ENCODE measurements around the gene TRMT5. TPM values are rescaled to one million over a fixed set of nuclear protein-coding genes. Genes with fewer than 3 reads are reported as not detected.

Gene TRMT5
- total and polyA plus RNA-seq, 2 donors (not counting 1 experiment from before 2014, with no cell fraction given): 8.0 to 18.3 TPM

- Histone ChIP-seq H2AFZ (ENCODE audit: low read length) (no peak overlapping the region), H3K27ac (ENCODE audit: insufficient read depth, low read length) (no peak overlapping the region), H3K36me3 (ENCODE audit: control insufficient read depth, insufficient read depth, low read length) (peaks cover 15% of the 10 kb centered on the region), H3K27me3 (ENCODE audit: control insufficient read depth, insufficient read depth, low read length) (no peaks in the 10 kb centered on the region), H3K4me1 (ENCODE audit: control insufficient read depth, extremely low read depth, insufficient read depth, low read length) (peaks cover 3% of the 10 kb centered on the region), H3K9me3 (ENCODE audit: control insufficient read depth, insufficient read depth, low read depth, low read length) (no peaks in the 10 kb centered on the region), H3K9ac (ENCODE audit: insufficient read depth, low read length) (no peak overlapping the region), H3K4me2 (ENCODE audit: extremely low read depth, insufficient read depth, low read length) (no peak overlapping the region), H4K20me1 (ENCODE audit: control insufficient read depth, extremely low read depth, insufficient read depth, low read length) (no peaks in the 10 kb centered on the region), H3K79me2 (ENCODE audit: control insufficient read depth, insufficient read depth, low read length) (peaks cover 16% of the 10 kb centered on the region), H3K4me3 (replicated peaks in 1 of 4; ENCODE audit: control extremely low read depth in 1 of 4, insufficient read depth in 1 of 4, low read depth in 3 of 4, low read length in 4 of 4) (no peak overlapping the region)
- TF ChIP-seq EZH2 (IDR thresholded peaks at IDR 0.05; ENCODE audit: low read length, missing control alignments): no peak
- TF ChIP-seq CTCF (conservative IDR thresholded peaks at IDR 0.05 in 1 of 2, IDR thresholded peaks at IDR 0.05 in 1 of 2; ENCODE audit: low read depth in 1 of 2, low read length in 2 of 2): no peak
- no peak for DNase-seq (ENCODE audit: low read depth in 2 of 2)
Measured at GRCh38 chr14:60986500-60986899, 5.6 kb upstream of the TRMT5 start.

GRCh38 chr14:60984196-60984595, 3.3 kb upstream of the TRMT5 start:
- Histone ChIP-seq H3K4me1 (ENCODE audit: control insufficient read depth, extremely low read depth, insufficient read depth, low read length) (peaks cover 3% of the 10 kb centered on the region), H3K79me2 (ENCODE audit: control insufficient read depth, insufficient read depth, low read length) (peaks cover 28% of the 10 kb centered on the region), H3K9ac (ENCODE audit: insufficient read depth, low read length) (no peak overlapping the region), H2AFZ (ENCODE audit: low read length) (no peak overlapping the region), H3K4me3 (replicated peaks in 1 of 4; ENCODE audit: control extremely low read depth in 1 of 4, insufficient read depth in 1 of 4, low read depth in 3 of 4, low read length in 4 of 4) (peak overlapping the region in 2 of 4 experiments; percentile 32 to 87), H3K27me3 (ENCODE audit: control insufficient read depth, insufficient read depth, low read length) (no peaks in the 10 kb centered on the region), H3K27ac (ENCODE audit: insufficient read depth, low read length) (no peak overlapping the region), H3K36me3 (ENCODE audit: control insufficient read depth, insufficient read depth, low read length) (peaks cover 7% of the 10 kb centered on the region), H3K4me2 (ENCODE audit: extremely low read depth, insufficient read depth, low read length) (no peak overlapping the region), H3K9me3 (ENCODE audit: control insufficient read depth, insufficient read depth, low read depth, low read length) (no peaks in the 10 kb centered on the region), H4K20me1 (ENCODE audit: control insufficient read depth, extremely low read depth, insufficient read depth, low read length) (no peaks in the 10 kb centered on the region)
- no peak for DNase-seq (ENCODE audit: low read depth in 2 of 2)
- TF ChIP-seq EZH2 (IDR thresholded peaks at IDR 0.05; ENCODE audit: low read length, missing control alignments) (no peak), CTCF (conservative IDR thresholded peaks at IDR 0.05 in 1 of 2, IDR thresholded peaks at IDR 0.05 in 1 of 2; ENCODE audit: low read depth in 1 of 2, low read length in 2 of 2) (no peak)

DNA sequence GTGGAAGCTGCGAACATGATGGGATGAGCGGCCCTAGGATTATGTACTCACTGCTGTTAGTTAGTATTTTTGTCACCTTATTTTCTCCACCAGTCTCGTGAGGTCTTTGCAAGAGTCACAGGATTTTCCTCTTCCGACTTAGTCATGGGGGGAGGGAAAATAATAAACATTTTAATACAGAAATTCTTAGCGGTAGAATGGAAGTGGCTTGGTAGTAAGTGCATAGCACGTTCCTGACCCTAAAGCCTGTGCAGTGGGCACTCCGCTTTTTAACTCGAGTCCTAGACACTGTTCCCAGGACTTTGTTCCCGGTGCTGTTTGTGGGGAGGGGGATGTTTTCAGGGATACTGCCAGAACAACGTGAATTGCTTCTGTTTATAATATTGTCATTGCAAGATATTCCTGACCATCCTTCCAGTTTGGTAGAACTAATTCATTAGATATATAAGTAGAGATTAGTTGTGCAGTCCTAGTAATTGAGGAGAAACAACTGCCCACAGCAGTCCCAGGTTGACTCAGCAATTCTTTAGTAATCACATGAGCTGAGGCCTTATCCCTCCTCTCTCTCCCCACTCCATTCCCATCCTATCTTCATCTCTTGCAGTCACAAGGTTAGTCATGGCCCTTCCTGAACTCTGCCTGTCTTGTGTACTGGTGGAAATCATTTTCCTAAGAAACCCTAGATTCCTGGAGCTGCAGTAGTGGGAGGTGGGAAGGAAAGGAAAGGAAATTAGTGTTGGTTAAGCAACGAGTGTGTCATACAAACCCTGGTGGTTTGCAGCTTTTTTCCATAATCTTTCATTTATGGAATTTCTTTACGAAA, 965 bp upstream of the TRMT5 start:
- Histone ChIP-seq H4K20me1 (ENCODE audit: control insufficient read depth, extremely low read depth, insufficient read depth, low read length) (no peaks in the 10 kb centered on the region), H3K27ac (ENCODE audit: insufficient read depth, low read length) (peak overlapping the region; percentile 95), H3K36me3 (ENCODE audit: control insufficient read depth, insufficient read depth, low read length) (peaks cover 3% of the 10 kb centered on the region), H3K27me3 (ENCODE audit: control insufficient read depth, insufficient read depth, low read length) (no peaks in the 10 kb centered on the region), H3K4me3 (replicated peaks in 1 of 4; ENCODE audit: control extremely low read depth in 1 of 4, insufficient read depth in 1 of 4, low read depth in 3 of 4, low read length in 4 of 4) (peak overlapping the region; percentile 58 to 98 (median 84)), H3K4me2 (ENCODE audit: extremely low read depth, insufficient read depth, low read length) (peak overlapping the region; percentile 97), H3K9ac (ENCODE audit: insufficient read depth, low read length) (peak overlapping the region; percentile 89), H3K9me3 (ENCODE audit: control insufficient read depth, insufficient read depth, low read depth, low read length) (no peaks in the 10 kb centered on the region), H3K79me2 (ENCODE audit: control insufficient read depth, insufficient read depth, low read length) (peaks cover 26% of the 10 kb centered on the region), H2AFZ (ENCODE audit: low read length) (peak overlapping the region; percentile 58), H3K4me1 (ENCODE audit: control insufficient read depth, extremely low read depth, insufficient read depth, low read length) (peaks cover 3% of the 10 kb centered on the region)
- no peak for TF ChIP-seq EZH2 (IDR thresholded peaks at IDR 0.05; ENCODE audit: low read length, missing control alignments)
- TF ChIP-seq CTCF (conservative IDR thresholded peaks at IDR 0.05 in 1 of 2, IDR thresholded peaks at IDR 0.05 in 1 of 2; ENCODE audit: low read depth in 1 of 2, low read length in 2 of 2): no peak
- peak; percentile 85 to 90 for DNase-seq (ENCODE audit: low read depth in 2 of 2)
